ELR (cell line): ENCODE measurements around the gene TGFBR3.
A peak's percentile ranks its signal among the peaks of the same experiment; 100 is the strongest.
"Not testable (repeated sequence)": the region's sequence is repeated elsewhere in the genome, so short reads cannot be mapped to it uniquely, and the experiment has no call there.

Source experiments
- DNase-seq: peaks from one replicate; pipeline ENCODE4 v3.0.0-alpha.2; 2015; ENCODE audit warnings: low read depth

The TGFBR3 gene

DNA sequence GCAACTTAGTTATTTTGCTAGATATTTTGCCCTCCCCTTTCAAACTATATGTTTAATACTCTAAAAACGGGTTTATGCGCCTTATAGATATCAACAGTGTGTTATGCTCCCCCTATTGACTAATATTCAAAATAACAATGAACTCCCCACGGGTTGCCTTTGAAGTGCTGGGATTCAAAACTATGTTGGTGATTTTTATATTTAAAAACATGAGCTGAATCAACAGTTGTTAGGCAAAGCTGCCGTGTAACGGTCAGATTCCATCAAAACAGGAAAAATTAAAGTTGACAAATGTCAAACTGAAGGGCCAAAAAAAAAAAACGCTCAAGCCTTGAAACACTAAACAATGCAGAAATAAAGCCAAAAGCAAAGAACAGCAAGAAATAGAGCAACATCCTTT is 2.5 kb downstream of the TGFBR3 start:
- peak; percentile 75 for DNase-seq

DNA sequence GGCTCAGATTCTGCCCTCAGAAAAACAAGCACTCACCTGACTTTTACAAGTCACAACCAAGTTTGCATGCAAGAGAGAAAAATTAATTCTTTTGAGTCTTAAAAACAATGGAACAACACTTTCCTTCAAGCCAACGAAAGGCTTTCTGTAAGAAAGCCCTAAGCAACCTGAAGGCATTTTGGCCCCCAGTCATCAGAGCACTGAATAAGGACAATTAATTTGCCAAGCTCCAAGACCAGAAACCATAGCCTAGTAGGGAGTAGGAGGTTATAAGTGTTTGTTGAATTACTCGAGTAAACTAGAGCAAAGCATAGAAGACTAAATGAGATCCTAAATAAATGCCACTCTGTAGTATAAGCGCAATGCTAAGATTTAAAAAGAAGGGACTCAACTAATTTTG is 4.7 kb downstream of the TGFBR3 start:
- DNase-seq = no peak

DNA sequence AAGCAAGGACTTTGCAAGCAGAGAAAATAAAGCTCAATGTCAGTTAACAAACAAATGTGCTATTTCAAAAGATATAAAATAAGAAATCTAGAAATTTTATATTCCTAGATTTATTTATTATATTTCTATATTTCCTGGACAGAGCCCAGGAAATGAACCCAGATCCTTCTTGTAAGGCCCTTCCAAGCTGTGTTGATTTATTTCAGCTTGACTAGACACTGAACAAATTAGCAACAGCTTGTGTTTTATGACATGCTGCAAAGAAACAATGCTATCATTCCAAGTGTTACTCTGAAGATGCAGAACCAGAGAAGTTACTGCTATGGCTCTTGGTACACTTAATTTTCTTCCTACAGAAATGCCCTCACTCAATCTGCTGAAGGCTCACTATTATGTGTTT is 6.2 kb downstream of the TGFBR3 start:
- no peak for DNase-seq

DNA sequence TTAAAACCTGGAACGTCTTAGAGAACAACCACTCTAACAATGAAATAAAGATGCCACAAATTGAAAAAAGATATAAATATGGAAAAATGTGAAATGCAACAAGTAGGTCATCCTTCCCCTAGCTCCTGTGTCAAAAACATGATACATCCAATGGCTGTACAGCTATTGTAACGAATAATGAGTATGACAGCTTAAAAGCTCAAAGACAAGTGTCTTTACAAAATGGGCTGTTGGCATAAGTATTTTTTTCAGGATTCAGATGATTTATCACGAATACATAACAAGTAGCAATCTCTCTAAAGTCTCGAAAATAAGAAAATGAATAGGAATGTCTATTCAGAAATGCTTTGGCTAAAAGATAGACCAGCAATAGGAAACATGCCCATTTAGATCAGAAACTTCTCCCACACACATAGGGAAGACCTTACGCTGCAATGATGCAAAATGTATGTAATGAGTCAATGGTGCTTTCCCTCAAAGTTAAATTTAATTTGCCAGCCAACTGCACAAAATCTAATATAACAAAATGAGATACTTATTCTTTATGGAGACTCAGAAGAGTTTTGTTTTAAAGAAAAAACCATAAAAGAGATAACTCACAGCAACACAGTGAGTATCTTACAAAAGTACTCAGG is 8.3 kb downstream of the TGFBR3 start:
- no peak for DNase-seq

DNA sequence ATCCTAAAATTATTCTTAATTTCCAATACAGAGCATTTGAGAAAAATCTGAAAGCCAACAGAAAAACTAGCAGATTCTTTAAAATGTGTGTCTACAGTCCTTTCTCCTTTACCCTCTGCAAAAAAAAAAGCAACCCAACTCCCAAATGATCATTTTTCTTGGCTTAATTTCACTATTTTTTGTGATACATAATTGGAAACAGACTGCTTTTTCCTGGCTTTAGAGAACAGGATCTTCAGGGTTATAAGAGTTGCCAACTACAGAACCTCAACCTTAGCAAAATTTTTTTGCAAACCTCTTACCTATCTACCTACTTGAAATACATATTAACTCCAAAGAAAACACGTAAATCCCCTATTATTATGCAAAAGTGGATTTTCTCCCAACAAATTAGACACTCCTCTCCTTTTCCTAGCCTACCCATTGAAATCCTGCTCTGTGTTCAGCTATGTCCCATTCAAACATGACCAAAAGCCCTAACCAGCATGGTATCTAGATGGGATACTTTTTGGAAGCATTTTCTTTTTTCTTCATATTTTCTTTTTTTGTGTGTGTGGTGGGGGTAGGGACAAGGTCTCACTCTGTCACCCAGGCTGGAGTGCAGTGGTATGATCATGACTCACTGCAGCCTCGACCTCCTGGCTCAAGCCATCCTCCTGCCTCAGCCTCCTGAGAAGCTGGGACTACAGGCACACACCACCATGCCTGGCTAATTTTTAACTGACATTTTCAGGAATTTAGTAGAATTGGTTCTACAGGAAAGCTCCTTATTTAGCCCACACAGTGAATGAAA is 9.0 kb downstream of the TGFBR3 start:
- no peak for DNase-seq

DNA sequence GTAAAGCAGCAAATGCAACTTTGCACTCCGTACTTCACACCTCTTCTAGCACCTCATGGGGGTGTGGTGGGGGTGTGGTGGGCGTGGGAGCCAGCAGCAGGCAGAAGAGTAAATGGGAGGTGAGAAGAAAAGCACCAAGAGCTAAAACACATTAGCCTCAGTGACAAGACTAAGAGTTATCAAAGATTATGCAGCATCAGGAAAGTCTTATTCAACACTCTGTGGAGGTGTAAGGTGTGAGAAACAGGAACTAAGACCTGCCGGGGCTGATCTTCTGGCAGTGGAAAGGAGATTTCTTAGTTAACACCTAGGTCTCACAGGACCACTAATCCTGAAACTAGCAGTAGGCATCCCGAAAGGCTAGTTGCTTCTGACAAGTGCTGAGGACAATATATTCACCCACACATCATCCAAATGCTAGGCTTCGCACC is 9.9 kb downstream of the TGFBR3 start:
- DNase-seq = no peak

DNA sequence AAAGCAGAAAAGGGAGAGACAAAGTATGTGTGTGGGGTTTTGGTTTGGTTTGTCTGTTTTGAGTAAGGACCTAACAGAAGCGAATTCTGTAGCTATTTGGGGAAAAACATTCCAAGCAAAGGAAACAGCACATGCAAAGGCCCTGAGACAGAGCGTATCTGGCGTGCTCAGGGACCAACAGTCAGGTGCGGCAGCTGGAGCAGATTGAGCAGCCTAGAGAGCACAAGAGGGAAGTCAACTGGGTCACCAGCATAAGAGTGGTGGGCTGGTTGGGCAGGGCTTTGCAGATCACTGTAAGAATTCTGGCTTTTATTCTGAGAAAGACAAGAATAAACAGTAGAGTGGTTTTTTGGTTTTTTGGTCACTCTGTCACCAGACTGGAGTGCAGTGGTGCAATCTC is 11.8 kb downstream of the TGFBR3 start:
- no peak for DNase-seq

DNA sequence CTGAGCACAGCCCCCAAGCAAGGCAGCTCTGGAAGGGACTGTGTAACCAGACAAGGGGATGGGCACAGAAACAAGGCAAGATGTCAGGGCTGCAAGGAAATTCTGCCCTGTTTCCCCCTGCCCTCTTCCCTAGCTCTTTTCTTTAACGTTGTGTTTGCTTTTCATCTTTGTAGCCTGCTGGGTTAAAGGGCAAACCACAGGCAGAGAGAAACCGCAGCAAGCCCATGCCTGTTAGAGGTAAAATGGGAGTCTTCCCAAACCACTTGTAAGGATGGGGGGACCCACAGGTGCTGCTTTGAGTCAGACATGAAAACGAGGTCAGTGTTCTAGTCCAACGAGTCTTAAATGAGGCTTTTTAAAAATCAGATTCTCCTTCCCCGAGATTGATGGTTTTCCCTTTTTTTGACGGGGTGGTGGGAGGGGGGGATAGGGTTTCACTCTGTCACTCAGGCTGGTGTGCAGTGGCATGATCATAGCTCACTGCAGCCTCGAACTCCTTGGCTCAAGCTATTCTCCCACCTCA is 13.3 kb downstream of the TGFBR3 start:
- peak; percentile 22 for DNase-seq

DNA sequence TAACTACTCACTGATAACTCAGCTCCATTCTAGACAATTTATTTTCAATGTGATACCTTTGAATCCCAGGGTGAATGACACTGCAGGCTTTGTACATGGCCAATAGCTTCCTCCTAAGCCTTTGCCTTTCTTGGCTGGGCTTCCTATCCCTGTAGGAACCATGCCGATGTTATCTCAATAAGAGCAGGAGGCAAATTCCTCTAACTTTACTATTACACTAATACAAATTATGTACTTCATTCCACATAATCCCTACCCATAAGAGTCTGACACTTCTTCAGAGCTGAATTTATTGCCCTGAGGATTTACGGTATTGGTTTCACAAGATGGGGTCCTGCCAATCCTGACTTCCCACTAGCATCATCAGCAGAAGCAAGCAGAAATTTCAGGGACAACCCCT is 14.0 kb downstream of the TGFBR3 start:
- DNase-seq = no peak

DNA sequence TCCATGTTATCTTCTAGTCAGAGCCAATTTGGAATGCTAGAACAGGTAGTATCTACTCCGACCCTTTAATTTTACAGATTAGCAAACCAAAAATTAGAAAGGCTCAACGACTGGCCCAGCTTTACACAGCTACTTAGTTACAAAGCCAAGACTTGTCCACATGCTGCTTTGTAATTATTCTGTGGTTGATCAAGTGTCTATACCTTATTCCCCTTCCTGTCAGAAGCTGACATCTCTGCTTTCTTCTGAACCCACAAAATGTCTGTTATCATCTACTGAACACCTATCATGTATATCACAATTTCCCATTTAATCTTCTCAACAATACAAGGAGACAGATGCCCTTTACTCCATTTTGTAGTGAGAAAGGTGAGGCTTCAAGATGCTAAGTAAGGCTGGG is 15.6 kb downstream of the TGFBR3 start:
- DNase-seq = no peak

DNA sequence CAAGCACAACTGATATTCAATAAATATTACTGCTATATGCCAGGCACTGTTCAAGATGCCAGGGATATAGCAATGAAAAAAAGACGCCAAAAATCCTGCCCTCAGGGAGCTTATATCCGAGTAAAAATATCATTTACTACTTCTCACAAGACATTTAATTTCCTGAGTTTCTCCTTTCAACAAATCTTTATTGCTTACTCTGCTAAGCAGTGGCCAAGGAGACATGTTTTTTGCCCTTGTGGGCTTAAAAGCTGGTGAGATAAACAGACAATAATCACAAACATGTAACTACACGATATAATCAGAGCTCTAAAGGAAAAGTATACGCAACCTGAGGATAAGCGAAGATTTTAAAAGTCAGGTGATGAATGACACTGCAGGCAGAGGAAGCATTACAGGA is 19.5 kb downstream of the TGFBR3 start:
- no peak for DNase-seq

DNA sequence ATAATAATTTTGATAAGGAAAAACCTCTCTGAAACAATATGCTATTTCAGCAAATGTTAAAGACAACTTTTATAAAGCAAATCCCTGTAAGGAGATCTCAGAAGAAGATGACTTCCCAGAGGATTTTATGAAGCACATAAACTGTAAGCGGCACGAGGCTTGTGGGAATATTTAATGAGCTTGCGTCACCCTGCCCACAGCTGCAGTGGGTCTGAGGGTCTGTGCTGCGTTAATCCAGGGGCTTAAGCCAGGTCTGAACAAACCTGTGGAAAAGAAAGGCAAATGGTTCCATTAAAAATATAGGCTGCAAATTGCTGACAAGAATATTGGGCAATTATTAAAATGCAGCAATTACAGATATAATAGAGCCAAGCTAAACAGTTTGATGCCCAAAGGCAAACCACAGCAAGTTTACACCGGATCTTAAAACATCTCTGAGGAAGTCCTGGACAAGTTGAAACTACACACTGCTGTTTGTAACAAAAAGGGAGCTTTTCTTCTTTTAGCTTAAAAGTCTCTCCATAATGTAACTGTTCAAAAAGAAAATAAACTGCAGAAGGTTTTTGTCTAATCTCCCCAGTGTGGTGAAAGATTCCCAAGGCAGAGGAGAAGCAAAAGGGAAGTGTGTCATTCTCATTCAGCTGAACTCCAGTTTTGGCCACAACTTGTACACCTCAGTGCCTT is 21.8 kb downstream of the TGFBR3 start:
- DNase-seq = peak; percentile 78

DNA sequence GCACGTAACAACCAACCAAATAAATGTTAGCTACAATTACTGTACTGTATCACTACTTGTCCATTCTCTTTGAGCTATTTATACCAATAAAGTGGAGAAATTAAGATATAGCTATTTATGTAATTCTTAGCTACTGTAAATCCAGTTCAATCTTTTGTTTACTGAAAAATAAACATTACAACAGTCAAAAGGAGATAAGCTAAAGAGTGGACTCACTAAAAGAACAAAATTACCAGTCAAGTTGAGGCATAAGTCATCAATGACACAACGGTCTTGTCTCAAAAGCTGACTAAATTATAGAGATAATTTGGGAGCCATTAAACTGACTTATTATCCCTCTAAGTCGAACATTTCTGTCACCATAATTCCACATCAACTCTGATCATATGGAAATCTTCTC is 22.5 kb downstream of the TGFBR3 start:
- peak; percentile 17 for DNase-seq

DNA sequence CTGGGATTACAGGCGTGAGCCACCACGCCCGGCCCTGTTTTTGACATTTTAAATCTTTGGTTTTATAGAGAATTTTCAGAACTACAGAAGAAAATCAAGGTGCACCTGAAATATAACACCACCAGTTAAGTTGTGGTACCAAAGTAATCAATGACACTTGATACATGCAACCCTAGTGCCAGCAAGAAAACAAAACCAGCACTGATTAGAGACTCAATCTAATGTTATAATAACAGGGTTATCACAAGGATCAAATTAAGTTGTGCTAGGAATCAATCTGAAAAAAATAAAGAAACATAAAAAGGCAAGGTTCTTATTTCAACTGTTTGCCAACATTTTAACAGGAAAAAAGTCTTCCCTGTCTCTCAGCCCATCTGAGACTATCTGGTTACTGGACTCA is 23.8 kb downstream of the TGFBR3 start:
- DNase-seq = no peak

DNA sequence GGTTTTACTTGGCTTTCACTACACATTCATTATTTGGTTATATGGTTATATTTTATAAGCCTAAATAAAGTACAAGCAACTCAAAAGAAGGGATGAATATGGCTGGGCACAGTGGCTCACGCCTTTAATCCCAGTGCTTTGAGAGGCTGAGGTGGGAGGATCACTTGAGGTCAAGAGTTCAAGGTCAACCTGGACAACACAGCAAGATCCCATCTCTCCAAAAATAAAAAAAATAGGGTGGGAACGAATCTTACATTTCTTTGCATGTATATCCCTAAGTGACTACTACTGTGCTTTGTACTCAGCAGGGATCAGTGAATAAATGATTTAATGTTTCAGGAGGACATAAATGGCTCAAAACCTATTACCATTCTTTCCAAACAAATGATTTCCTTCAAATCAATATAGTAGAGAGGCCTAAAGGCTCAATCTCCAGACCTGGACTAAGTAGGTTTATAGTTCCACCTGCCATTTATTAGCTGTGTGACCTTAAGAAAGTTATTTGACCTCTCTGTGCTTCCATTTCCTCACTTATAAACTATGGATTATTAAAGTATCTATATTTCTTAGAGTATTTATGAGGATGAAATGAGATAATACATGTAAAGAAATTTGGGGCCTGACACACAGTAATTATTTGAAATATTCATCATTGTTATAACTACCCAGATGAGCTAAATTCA is 28.3 kb downstream of the TGFBR3 start:
- DNase-seq = no peak

DNA sequence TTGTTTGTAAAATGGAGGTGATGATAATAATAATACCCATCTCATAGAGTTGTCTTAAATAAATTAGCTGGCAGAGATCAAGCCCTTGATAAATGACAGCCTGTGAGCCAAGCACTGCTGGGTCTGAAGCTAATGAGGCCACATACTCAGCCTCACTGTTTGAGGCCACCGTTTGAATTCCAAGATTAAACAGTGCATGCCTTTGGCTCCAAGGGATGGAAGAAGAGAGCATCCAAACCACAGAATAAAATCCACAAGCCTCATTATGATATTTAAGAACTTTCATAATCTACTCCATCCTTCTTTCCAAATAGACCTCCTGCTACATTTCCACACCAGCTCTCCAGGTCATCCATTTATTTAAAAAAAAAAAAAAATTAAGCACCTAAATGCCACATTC is 29.0 kb downstream of the TGFBR3 start:
- no peak for DNase-seq

DNA sequence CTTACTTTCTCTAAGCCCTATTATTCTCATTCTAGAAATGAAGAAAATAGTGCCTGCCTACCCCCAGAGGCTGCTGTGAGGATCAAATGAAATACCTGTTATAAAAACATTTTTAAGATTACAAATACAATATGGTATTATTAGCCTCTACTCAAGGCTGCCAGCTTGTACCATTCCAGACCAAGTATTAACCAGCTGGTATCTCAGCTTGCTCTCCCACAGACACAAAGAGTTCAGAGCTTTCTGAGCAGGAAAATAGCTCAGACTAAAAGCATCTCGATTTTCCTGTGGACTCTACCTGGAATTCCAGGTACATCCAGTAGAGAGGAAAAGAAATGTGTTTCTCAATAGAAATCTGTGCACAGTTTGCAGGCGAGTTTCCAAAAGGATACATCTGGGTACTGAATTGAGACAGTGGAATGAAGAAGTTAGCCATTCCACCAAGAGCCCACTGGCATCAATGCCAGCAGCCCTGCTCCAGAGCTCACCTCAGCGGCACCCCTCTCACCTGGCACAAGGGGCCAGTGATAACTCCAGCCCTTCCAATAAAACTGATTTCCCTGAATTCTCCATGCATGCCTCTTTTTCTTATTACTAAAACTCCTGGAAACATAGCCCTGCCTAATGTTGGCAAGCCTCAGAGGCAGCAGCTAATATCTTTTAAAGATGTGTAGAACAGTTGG is 31.0 kb downstream of the TGFBR3 start:
- DNase-seq = no peak

DNA sequence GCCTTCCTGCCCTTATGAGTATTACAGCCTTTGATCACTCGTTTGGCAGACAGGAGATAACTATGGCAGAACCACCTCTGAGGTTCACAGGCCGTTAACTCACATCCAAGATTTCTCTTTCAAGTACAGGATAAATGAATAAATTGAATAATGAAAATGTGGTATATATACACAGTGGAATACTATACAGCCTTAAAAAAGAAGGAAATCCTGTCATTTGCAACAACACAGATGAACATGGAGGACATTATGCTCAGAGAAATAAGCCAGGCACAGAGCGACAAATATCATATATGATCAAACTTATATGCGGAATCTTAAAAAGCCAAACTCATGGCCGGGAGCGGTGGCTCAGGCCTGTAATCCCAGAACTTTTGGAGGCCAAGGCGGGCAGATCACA is 32.6 kb downstream of the TGFBR3 start:
- no peak for DNase-seq

DNA sequence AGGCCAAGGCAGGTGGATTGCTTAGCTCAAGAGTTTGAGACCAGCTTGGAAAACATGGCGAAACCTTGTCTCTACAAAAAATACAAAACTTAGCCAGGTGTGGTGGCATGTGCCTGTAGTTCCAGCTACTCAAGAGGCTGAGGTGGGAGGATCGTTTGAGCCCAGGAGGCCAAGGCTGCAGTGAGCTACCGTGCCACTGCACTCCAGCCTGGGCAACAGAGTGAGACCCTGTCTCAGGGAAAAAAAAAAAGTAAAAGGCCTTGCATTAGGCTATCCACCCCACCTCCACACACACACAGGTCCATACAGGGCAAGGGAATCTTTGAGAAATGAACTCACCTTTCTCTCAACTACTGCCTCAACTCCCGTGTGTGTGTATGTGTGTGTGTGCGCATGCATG is 33.9 kb downstream of the TGFBR3 start:
- not testable (repeated sequence) for DNase-seq

DNA sequence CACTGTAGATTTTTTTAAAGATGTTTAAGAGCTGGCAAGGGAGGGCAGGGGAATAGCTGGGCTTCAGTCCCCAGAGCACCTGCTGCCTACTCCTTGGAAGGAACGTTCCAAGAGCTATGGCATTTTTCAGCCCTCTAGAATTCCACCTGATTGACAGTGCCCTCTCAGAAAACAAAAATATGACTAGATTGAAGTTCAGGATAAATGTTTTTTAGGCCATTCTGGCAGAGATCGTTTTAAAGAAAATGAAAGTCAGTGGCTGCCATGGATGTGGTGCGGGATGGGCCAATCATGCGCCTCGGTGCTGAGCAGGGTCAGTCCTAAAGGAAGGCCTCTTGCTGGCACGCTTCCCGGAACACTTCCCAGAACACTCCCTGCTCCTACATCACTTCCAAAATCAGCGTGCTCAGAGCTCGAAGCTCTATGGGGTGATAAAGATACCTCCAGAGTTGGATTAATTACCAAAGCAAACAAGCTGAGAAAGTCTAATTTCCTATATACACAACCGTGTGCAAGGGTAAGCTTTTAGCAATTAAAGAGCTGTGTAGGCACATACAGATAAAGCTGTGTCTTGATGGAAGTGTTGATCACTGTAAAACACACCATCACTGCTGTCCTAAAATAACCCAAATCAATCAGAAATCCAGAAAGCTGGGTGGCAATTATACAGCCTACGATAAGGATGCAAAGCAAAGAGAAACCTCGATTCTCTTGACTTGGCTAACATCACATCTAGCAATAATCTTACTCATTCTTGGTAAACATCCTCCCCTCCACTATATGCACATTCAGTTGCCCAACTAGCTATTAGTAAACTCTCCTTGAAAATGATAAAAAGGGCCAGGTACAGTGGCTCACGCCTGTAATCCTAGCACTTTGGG is 34.6 kb downstream of the TGFBR3 start:
- DNase-seq = peak; percentile 75

DNA sequence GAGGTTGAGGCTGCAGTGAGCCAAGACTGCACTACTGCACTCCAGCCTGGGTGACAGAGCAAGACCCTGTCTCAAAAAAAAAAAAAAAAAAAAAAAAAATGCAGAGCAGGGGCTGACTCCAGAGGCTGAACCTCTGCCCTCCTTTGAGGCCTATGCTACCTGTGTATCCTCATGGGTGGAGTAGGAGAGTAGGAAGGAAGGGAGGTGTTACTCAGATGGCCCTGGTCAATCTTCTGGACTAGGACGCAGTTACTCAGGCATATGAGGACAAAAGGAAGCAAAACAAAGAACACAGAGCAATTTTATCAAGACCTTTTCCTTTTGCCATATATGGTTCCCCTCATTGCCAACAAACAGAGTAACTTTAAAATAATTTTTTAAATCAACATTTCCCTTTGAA is 35.2 kb downstream of the TGFBR3 start:
- no peak for DNase-seq
